HG03575 (cell line): ENCODE measurements around the gene ZNF213.

Experiments used
- ATAC-seq: cut with Tn5 transposase; IDR thresholded peaks from one replicate; pipeline ENCODE4 v1.9.1; 2021; ENCODE audit not compliant: unreplicated experiment, insufficient number of reproducible peaks, low FRiP score; ENCODE audit errors: extremely low read depth

Gene ZNF213

GRCh38 chr16:3099732-3100499, 34.9 kb upstream of the ZNF213 start:
- no peak for ATAC-seq

- no peak for ATAC-seq
These were observed 33.6 kb upstream of the ZNF213 start for GRCh38 chr16:3101018-3101840.

- no peak for ATAC-seq
These were observed 32.9 kb upstream of the ZNF213 start for GRCh38 chr16:3101841-3102470.

GRCh38 chr16:3106205-3106928, 28.5 kb upstream of the ZNF213 start:
- ATAC-seq: no peak

- ATAC-seq: no peak
These were observed 22.6 kb upstream of the ZNF213 start, which contains the start of gene ZNF205 for GRCh38 chr16:3112058-3112880. TSS of gene ZNF205 (plus strand) at chr16:3112586. CDS start at chr16:3113431, 845 bp downstream.

- no peak for ATAC-seq
These were observed 21.8 kb upstream of the ZNF213 start for GRCh38 chr16:3112881-3113574.

GRCh38 chr16:3113765-3114479, 20.9 kb upstream of the ZNF213 start:
- ATAC-seq: no peak

GRCh38 chr16:3115003-3115402, 19.8 kb upstream of the ZNF213 start:
- ATAC-seq: no peak

GRCh38 chr16:3115561-3115960, 19.3 kb upstream of the ZNF213 start:
- ATAC-seq: no peak

GRCh38 chr16:3118204-3118790, 16.5 kb upstream of the ZNF213 start:
- ATAC-seq: no peak

GRCh38 chr16:3118846-3119245, 16.0 kb upstream of the ZNF213 start:
- no peak for ATAC-seq

- no peak for ATAC-seq
These were observed 15.5 kb upstream of the ZNF213 start for GRCh38 chr16:3119286-3119685.

GRCh38 chr16:3119701-3120408, 15.0 kb upstream of the ZNF213 start:
- ATAC-seq: no peak

- ATAC-seq: no peak
These were observed 14.4 kb upstream of the ZNF213 start for GRCh38 chr16:3120435-3120834.

- ATAC-seq: no peak
These were observed 12.9 kb upstream of the ZNF213 start for GRCh38 chr16:3121851-3122467.
